Activated gamma-delta T cell treated with anti-CD3 and anti-CD28 coated beads, Interleukin-2, amount 50 U/mL, for 16 hours (primary cell): Measurements from ENCODE around the gene LPIN1.
"Not testable (repeated sequence)": the region's sequence is repeated elsewhere in the genome, so short reads cannot be mapped to it uniquely, and the experiment has no call there.

Source experiments
- DNase-seq: peaks from one replicate; pipeline ENCODE4 v3.0.0-alpha.2; 2020; ENCODE audit warnings: low read depth

LPIN1 gene

DNA sequence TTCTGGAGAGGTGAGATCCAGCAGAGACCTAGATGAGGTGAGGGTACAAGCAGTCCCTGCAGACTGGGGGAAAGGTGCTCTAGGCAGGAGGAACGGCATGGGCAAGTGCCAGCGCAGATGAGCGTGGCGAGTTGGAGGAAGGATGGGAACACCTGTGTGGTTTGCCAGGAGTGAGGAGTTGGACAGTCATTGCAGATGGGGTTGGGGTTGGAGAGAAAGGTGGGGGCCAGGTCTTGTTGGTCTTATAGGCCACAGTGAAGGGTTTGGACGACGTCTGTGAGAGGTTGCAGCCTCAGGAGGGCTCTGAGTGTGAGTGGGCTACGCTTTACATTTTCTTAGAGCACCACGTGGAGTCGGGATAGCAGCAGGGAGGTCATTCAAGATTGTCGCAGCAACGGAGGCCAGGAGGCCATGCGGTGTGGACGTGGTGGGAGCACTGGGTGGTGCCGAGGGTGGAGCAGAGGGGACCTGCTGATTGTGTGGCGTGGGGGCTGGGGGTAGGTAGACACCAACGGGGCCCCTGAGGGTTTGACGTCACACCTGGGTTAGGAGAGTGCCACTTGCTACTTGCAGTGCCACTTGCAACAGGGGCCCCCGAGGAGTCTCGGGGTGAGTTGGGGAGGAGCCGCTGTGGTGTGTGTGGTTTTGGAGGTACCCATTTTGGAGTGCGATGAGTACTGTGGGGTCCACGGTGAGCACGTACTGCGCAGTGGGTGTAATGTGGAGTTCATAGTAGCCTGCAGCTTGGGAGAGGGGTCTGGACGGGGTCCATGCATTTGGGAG is 66.2 kb downstream of the LPIN1 start:
- DNase-seq, result no peak

DNA sequence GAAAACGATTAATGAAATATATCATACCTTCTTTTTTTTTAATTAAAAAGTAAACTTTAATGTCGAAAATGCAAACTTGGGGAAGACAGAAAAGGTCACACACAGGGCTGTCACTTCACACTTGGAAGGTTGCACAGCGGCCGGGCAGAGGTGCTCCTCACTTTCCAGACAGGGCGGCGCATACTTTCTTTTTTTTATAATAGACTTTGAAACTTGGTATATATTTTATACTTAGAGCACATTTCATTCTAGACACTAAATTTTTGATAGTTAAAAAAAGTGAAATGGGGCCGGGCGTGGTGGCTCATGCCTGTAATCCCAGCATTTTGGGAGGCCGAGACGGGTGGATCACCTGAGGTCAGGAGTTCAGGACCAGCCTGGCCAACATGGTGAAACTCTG is 66.9 kb downstream of the LPIN1 start:
- not testable (repeated sequence) for DNase-seq

DNA sequence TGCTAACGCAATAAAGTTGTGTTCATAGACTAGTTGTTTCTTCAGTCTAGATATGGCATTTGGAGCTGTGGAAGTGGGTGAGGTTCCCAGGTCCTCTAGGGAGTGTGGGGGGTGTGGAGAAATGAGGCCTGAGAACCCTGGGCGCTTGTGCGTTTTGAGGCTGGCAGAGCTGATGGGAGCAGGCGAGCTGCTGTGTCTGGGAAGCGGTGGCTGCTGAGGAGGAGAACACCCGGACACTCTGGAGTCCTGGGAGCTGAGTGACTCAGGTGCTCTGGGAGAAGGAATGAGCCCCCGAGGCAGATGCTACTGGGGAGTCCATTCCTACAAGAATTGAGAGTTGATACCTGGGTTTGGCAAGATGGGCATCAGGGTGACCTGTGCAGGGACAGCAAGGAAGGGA is 67.5 kb downstream of the LPIN1 start:
- no peak for DNase-seq

DNA sequence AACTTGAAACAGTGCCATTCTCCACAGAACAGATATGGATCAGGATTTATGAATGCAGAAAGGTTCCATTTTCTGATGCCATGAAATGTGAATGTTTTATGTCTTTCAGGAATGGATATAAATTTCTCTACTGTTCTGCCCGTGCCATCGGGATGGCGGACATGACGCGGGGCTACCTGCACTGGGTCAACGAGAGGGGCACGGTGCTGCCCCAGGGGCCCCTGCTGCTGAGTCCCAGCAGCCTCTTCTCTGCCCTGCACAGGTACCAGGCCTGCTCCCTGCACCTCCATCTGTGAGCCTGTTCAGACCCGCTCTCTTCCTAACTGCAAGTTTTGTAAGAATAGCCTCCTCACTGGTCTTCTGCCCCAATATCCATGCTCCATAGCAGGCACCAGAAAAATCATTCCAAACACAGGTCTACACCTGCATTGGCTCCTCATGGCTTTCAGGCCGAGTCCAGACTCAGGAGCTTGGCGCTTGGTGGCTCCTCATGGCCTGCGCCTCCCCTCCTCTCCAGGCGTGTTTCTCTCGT is 68.6 kb downstream of the LPIN1 start:
- no peak for DNase-seq

DNA sequence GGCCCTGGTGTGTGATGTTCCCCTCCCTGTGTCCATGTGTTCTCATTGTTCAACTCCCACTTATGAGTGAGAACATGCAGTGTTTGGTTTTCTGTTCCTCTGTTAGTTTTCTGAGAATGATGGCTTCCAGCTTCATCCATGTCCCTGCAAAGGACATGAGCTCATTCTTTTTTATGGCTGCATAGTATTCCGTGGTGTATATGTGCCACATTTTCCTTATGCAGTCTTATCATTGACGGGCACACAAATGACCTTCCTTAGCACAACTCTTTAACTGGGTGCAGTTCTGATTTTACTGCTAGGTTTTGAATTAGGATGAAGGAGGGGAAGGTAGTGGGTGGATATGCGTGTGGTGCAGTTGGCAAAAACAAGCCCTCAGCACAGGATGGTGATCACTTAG is 70.5 kb downstream of the LPIN1 start:
- DNase-seq, result not testable (repeated sequence)

DNA sequence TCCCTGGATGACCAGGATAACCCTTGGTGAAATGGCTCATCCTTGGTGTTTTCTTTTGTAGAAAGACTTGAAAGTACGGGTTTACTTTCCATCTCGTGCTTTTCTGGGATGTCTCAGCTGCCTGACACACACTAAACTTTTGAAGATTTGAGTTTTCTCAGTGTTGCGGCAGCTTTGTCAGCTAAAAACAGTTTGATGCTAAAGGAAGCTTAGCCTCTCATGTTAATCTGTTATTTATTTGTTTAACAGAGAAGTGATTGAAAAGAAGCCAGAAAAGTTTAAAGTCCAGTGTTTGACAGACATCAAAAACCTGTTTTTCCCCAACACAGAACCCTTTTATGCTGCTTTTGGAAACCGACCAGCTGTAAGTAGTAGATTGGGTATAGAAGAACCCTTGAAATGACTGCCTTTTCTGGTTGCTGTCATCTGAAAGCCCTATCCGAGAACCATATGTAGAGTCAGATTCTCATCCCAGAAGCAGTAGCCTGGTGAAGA is 72.8 kb downstream of the LPIN1 start:
- no peak for DNase-seq

DNA sequence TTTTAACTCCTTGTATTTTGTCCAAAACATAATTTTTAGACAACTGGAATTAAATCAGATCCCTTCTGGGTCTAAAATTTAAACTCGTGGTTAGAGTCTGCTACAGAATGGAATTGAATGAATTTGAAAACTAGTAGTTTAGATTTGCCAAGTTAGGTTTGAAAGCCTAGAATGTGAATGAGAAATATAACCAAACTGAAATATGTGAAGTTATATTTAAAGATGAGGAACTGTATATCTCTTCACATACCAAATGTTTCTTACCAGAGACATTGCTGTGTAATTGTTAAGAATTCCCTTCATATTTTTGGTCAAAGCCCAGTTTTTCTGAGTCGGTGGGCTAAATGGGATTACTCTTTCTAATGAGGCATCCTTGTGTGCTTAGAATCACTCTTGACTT is 74.2 kb downstream of the LPIN1 start:
- DNase-seq, result no peak

DNA sequence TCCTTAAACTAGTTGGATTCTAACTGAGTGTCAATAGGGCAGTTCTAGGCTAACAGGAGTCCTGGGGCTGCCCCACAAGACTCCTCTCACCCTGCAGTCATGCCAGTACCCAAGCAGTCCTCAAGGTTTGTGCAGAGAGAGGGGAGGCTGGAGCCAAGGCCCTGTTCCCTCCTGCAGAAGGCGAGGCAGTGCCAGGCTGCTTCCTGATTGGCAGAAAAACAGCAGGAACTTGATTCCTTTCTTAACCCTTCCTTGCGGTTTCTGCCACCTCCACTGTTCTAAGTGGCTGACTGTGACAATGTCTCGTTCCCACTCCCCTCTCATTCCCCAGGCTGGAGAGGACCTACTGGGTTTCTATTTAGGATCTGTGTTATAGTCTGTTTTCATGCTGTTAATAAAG is 75.3 kb downstream of the LPIN1 start:
- DNase-seq, result no peak

DNA sequence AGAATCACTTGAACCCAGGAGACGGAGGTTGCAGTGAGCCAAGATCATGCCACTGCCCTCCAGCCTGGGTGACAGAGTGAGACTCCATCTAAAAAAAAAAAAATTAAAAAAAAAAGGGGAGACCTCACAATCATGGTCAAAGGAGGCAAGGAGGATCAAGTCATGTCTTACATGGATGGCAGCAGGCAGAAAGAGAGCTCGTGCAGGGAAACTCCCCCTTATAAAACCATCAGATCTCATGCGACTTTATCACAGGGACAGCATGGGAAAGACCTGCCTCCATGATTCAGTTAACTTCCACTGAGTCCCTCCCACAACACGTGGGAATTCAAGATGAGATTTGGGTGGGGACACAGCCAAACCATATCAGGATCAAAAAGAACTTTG is 75.9 kb downstream of the LPIN1 start:
- not testable (repeated sequence) for DNase-seq

DNA sequence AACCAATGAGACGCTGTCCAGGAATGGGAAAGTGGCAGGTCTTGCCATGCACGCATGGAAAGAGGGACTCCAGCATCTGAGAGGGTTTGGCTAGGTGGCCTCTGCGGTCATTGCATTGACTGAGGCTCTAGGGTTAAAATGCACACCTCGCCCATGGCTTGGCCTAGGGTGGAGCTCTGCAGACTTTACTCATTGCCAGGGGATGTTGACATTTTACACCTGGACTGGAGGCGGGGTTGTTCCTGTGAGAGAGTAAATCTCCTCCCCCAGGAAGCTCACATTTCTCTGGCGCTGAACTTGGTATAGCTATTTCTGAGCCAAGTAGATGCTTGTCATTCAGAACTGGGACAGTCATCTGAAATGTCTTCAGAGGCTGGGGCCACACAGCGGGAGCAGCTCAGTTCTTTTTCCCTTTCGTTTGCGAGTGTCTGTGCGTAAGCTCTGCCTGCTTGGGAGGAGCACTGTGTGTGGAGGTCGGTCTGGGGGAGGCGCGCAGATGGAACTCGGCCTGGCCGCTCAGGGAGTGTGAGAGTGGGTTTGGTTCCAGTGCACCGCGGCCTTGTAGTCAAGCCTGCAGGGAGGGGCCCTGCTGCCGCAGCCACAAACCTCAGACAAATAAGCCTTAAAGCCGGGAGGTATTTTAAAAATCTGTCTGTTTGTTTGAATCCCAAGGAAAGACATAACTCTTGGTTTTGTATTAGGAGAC is 76.5 kb downstream of the LPIN1 start:
- DNase-seq, result no peak

DNA sequence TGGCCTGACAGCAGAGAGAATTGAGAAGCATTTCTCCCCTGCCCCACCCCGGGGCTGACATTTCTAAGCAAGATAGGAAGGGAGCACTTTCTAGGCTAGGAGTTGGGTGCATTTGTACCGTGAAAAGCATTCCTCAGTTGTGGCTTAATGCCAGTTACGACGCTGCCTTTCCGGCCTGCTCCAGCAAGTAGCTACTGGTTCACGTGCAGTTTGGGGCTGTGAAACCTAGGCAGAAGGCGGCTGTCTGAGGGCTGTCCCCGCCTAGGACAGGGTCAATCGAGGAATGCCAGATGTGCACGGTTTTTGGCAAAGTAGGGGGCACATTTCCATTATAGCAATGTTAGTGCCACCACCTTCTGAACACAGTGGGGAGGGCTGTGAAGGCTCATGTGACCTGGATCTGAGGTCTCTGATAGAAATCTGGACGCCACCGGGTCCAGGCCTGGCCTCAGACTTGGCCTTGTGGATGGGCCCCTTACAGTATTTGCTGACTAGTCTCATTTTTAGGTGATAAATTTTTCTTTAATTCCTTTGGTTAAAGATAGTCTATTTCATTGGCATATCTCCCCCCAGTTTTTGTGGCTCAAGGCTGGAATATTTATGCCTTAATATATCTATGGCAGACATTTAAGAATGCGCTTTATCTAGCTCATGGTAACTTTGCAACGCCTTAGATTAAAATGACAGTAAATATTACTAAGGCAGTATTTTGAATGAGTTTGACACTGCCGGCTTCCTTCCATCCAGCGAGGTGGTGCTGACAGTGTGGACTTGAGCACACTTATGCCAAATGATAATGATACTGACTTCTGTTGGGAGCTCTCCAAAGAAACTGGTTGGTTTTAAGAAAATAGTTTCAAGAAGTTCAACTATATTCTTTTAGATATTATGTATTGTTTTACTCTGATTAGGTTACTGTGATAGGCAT is 78.7 kb downstream of the LPIN1 start:
- DNase-seq, result no peak

DNA sequence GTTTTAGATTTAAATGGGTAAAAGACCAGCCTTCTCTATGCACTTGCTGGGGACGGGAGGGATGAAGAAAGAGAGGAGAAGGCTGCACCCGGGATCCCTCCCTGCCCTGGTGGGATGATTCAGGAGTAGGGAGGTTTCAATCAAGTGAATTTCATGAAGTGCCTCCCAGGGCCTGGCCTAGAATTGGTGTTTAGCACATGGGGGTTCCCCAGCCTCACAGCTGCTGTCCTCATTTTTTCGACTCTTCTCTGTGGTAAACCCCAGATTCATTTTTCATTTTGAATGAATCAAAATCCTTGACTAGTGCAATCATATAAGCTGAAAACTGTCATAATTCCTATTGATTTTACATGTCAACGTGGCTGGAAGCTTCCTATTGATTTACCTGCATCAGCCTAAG is 81.1 kb downstream of the LPIN1 start:
- no peak for DNase-seq

DNA sequence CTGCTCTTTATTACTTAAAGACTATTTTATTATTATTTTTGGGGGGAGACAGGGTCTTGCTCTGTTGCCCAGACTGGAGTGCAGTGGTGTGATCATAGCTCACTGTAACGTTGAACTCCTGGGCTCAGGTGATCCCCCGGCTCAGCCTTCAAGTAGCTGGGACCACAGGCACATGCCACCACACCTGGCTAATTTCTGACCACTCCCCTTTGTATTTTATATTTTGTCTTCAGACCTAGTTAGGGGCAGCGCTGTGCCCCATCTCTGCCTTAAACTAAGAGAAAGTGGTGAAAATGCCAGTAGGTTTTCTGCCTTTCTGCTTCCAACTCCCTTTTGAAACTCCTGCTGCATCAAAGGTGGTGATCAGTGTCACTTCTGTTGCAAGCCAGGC is 82.5 kb downstream of the LPIN1 start:
- DNase-seq, result no peak

DNA sequence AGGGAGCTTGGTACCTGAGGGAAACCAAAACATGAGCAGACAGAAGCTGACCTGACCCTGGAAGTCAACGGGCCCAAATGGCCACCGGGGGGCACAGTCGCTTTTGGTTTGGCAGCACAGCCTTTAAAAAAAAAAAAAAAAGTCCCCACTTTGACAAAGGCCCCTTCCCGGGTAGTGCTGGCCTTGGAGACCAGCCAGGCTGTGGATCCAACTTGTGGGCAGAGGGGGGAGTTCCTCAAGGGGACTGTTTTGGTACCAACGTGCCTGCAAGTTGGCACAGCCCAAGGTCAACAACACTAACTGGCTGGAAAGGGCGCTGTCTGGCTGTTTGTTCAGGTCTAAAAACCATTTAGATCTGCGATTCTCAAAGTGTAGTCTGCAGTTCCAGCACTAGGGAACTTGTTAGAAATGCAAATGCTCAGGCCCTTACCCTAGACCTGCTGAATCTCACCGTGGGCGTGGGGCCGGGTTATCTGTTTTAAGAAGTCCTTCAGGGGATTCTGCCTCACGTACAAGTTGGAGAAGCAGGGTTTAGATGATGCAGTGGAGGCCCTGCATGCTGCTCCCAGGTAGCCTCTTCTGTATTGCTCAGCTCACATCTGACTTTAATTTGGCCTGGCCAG is 83.0 kb downstream of the LPIN1 start:
- DNase-seq, result peak; percentile 38

DNA sequence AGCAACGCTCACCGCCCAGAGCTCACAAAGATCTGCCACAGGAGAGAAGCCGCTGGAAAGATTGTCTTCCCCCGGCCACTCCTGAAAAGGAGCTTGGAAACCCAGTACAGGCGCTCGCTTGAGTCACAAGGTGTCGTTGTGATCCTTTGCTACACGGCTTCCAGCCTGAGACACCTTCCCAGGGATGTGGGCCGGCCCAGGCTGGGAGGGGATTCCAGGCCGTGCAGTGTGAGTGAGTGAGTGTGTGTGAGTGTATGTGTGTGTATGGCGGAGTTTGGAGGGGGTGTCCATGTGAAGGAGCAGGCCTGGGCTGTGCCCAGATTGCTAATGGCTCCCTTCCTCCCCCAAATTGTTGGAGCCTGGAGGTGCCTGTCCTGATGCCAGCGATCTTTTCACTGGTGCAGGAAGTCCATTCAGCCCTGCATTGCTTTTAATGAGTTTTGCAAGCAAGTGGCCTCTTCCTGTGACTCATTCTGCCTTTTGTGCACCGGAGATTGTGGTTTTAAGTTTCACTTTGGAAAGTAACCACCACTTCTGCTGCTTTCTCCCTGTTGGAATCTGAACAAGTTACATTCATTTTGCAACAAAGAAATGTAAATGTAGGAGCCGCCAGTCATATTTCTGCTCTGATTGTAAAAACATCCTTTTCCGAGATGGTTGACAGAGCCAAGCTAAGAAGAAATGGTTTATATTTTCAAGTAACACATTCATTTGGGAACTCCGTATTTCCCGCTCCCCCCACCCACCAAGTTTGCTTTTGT is 83.7 kb downstream of the LPIN1 start:
- peak; percentile 4 for DNase-seq

DNA sequence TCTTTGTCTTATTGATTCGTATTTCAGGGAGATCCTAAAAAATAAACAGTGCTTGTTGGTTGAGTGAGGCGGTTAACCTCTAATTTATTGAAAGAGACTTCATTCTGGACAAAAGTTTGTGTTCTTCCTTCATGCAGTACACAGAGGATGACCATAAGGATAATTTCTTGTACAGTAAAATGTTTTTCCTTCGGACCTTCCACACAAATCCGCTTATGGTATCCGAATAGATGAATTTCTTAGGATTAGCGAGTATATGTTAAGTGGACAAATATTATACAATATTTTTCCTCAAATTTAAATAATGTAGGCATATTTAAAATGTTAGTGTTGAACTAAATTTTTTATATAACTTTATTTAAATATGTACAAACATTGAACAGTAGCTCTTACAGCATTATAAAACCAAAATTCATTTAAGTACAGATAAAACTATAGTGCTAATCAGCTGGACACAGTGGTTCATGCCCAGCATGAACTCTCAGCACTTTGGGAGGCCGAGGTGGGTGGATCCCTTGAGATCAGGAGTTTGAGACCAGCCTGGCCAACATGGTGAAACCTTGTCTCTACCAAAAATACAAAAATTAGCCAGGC is 84.4 kb downstream of the LPIN1 start:
- no peak for DNase-seq

DNA sequence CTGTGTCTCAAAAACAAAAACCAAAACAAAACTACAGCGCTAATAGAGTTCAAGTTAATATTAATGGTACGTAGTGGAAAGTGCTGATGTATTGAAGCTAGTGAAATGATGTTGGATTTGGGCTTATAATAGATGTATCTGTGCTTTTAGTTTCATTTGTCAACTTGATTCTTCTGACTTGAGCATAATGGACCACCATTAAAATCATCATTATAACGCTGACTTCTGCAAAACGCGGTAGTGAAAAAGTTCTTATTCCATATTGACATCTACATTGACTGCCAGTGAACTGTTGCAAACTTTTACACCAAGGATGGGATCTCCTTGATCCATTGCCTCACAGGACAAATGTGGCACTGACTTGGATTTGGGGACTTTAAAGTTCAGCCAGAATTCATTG is 85.0 kb downstream of the LPIN1 start:
- no peak for DNase-seq

DNA sequence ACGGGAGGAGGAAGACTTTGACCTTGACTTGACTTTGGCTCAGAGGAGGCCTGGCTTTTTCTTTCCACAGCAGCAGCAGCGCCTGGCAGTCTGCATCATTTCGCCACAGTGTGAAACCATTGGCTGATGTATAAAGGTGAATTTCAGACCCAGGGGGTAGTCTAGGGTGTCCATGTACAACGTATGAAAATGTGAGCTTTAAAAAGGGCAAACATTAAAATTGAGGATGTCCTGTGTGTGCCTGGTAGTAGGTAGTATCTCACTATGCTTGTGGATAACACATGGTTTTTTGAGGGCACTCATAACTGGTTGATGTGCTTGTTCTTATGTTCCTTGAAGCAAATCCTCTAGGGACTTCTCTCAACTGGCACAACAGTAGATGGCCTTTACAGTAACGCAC is 86.1 kb downstream of the LPIN1 start:
- DNase-seq, result no peak

DNA sequence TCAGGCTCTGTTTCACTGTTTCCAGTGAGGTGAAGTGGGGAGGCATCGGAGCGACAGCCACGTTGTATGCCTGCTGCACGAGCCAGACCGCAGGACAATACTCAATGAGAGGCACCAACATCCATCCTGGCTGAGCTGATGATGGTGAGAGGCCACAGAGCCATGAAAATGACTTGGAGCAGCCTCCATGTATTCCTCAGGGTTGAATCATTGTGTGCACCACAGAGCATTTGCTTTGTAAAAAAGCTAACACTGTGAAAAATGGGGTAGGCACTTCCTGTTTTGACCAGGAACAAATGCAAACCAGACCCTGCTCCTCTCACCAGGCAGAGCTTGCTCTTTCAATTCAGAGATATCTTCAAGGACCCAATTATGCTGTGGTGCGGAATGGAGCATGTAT is 87.2 kb downstream of the LPIN1 start:
- DNase-seq, result no peak

DNA sequence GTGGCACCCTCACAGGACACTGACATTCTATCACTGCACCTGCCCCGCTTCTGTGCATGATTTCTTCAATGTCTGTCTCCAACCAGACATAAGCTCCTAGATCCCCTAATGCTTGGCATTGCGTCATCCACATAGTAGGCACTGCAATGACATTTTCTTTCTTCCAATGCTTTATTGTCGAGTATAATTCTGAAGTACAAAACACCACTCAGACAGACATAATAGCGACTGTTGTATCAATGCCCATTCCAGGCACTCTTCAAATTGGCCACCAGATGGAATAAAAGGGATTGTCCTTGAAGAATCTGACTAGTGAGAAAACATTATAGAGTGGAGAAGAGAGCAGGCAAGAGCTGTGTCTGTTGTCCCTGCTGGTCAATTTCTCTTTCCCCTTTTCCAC is 89.0 kb downstream of the LPIN1 start:
- no peak for DNase-seq
